Activated CD4-positive, alpha-beta memory T cell treated with anti-CD3 and anti-CD28 coated beads for 36 hours (primary cell): ENCODE measurements around the gene SLIT1. TPM values are rescaled to one million over a fixed set of nuclear protein-coding genes. Genes with fewer than 3 reads are reported as not detected.

ENCODE experiments used
- CTCF ChIA-PET: fragments of 350-600 bp; sonication (Branson Sonifier 250); formaldehyde crosslinking; loops from one replicate; lab custom pipeline; 2021; ENCODE audit warnings: antibody characterized with exemption, inconsistent platforms; lab: Charles Lee
- POLR2A ChIA-PET: fragments of 350-600 bp; sonication (Branson Sonifier 250); formaldehyde crosslinking; loops from one replicate; lab custom pipeline; 2021; ENCODE audit warnings: antibody characterized with exemption; lab: Charles Lee
- DNase-seq: peaks from one replicate; pipeline ENCODE4 v3.0.0-alpha.2; 2020
- H3K27ac Mint-ChIP-seq: one replicate; pipeline ENCODE4 v1.8.0; 2021; ENCODE audit warnings: mixed read lengths
- H3K27me3 Mint-ChIP-seq: one replicate; pipeline ENCODE4 v1.8.0; 2021; ENCODE audit warnings: mixed read lengths
- H3K36me3 Mint-ChIP-seq: one replicate; pipeline ENCODE4 v1.8.0; 2021; ENCODE audit warnings: mixed read lengths
- H3K4me1 Mint-ChIP-seq: one replicate; pipeline ENCODE4 v1.8.0; 2021; ENCODE audit warnings: low read depth, mixed read lengths
- H3K4me3 Mint-ChIP-seq: one replicate; pipeline ENCODE4 v1.8.0; 2021; ENCODE audit warnings: mild to moderate bottlenecking, mixed read lengths
- H3K9me3 Mint-ChIP-seq: one replicate; pipeline ENCODE4 v1.8.0; 2021; ENCODE audit warnings: mixed read lengths
- intact Hi-C: fragments of 100-400 bp; cut with micrococcal nuclease; formaldehyde crosslinking; loops from one replicate; pipeline ENCODE4 v1.15.1; 2023
- total RNA-seq, 2 experiments: library from RNA; stranded (reverse); gene quantifications; one replicate each; pipeline ENCODE4 v1.2.3, GENCODE V29; 2021

The SLIT1 gene
- total RNA-seq = under 1 TPM; 0.63 to 0.71 TPM

DNA sequence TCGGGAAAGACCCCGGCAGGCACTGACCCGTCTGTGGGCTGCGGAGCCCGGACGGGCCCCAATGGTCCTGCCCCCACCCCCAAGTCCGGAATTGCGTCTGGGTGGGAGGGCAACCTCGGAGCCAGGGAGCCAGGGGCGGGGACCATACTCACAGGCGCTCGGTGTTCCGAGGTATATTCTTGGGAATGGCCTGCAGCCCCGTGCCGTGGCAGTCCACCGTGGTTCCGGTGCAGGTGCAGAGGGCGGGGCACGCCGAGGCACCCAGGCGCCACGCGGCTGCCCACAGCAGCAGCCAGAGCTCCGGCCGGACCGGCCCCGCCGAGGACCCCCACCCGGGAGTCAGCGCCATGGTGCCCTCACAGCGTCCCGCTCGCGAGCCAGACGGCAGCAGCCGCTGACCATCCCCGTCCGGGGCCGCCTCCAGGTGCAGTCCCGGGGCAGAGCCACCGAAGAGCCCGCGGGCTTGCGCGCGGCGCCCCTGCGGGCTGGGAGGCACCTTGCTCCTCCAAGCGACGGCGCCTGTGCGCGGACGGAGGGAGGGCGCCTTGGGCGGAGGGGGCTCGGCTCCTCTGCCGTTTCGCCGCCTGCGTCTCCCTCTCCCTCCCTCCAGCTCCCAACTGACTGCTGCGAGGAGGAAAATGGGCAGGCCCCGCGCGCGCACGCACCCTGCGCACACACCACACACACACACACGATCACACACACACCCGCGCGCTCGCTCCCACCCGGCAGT is at the start of gene SLIT1:
SLIT1 (minus strand) TSS at position 634 of the 733 bp plus-strand sequence; CDS start at position 349, 285 bp downstream.
- Mint-ChIP-seq H3K4me3 (no peak within 1 kb of the TSS), H3K4me1 (peaks cover 3% of the 10 kb centered on the region), H3K27ac (no peak within 1 kb of the TSS), H3K27me3 (peaks cover 45% of the 10 kb centered on the region), H3K9me3 (no peaks in the 10 kb centered on the region), H3K36me3 (no peaks in the 10 kb centered on the region)
- ChIA-PET POLR2A (no interaction called here), CTCF (no interaction called here)
- intact Hi-C loops = no loop called here
- DNase-seq = no peak

DNA sequence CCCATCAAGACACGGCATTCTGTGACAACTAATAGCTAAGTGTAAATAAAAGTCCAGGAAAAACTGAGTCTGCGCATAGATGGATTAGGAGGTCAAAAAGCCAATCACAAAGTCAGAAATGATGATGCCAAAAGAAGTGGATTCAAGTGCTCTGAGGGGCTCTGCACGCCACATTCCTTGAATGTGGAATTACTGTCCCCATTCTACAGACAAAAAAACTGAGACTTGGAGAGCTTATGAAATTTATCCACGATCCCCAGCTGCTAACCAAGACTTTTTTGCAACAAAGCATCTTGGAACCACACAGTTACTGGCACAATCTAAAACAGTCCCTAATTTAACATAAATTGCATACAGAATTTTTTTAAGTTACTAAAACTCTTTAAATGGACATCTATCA is 49.6 kb upstream of the SLIT1 start:
- H3K9me3 Mint-ChIP-seq = no peaks in the 10 kb centered on the region
- peaks cover 14% of the 10 kb centered on the region for H3K36me3 Mint-ChIP-seq
- no peak for DNase-seq
- no peaks in the 10 kb centered on the region for H3K27me3 Mint-ChIP-seq
- no peak overlapping the region for H3K4me3 Mint-ChIP-seq
- H3K27ac Mint-ChIP-seq = no peak overlapping the region
- ChIA-PET POLR2A (no interaction called here), CTCF (interaction anchor here (1.0 to 6.5 kb wide), 16 partner anchors 10 to 455 kb away, joined by 3 to 81 read pairs (median 6); no protein-coding TSS in a partner anchor)
- intact Hi-C loops = no loop called here
- peaks cover 8% of the 10 kb centered on the region for H3K4me1 Mint-ChIP-seq

DNA sequence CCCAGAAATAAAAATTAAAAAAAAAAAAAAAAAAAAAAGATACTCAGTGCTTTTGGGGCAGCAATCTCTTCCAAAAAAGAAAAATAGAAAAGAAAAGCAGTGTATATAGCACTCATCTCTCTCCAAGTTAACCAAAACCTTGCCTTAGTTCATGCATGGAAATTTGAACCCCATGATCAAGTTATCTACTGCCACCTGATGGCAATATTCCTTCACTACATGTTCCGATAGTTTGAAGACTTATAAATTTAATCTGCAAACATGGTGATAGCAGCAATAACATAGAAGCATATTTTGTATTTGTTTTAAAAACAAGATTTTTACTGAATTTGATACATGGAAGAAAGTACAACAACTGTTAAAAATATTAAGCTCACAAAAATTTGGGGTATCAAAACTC is 48.6 kb upstream of the SLIT1 start:
- peaks cover 21% of the 10 kb centered on the region for H3K36me3 Mint-ChIP-seq
- POLR2A ChIA-PET = no interaction called here

DNA sequence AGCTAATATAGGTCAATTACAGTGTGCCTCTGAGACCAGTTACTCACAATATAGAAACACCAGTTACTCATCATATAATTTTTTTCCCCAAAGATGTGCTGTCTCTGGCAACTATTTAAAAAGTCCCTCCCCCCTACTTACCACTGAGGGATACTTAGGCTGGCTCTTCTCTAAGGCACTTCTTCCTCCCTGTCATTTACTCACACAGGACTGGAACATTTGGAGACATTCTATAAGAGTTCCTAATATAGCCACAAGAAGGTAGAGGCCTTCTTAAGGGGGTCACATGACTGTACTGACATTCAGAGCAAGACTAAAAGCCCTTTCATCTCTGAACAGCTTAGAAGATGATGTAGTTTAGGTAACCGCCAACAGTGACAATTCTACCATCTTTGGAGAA is 44.4 kb upstream of the SLIT1 start:
- Mint-ChIP-seq H3K4me3 (no peak overlapping the region), H3K36me3 (peaks cover 33% of the 10 kb centered on the region), H3K27ac (peak overlapping the region; percentile 52)

More for the DNA sequence above, 48.6 kb upstream of the SLIT1 start:
- CTCF ChIA-PET = interaction anchor here (0.8 to 6.5 kb wide), 21 partner anchors 9 to 859 kb away, joined by 3 to 81 read pairs (median 5); no protein-coding TSS in a partner anchor
- Mint-ChIP-seq H3K4me3 (no peak overlapping the region), H3K9me3 (no peaks in the 10 kb centered on the region), H3K27ac (no peak overlapping the region), H3K4me1 (peaks cover 18% of the 10 kb centered on the region), H3K27me3 (no peaks in the 10 kb centered on the region)
- no peak for DNase-seq
- intact Hi-C loops = loop anchor here (1.0 kb wide), 1 partner anchor 161 kb away; no protein-coding TSS in a partner anchor

DNA sequence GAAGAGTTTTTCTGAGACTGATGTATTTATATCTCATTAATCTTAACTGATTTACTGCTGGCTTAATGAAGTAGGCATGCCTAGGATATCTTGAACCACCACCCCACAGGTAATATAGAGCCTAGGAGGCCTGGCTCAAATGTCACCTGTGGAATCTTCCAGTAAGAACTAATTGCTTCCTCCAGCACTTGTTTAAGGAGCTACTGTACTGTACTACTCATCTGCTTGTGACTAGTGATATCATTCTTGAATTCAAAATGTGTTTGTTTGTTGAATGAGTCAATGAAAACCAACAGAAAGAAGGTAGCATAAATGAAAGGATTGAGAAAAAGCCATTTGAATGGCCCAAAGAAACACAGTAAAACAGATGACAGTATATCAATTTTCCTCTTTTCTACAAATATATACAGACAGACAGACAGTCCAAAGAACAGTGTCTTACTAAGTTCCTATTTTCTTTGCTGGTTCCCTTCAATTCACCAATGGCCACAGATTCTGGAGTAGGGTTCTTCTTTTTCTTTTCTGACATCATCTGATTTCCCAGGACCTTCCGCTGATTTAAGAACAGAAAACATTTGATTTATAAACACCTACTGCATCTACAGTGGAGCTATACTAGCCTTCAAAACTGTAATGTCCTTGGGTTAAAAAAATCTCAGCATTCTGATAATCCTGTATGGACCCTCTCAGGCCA is 43.7 kb upstream of the SLIT1 start:
- Mint-ChIP-seq H3K9me3 (no peaks in the 10 kb centered on the region), H3K4me3 (no peak overlapping the region), H3K4me1 (peaks cover 28% of the 10 kb centered on the region), H3K36me3 (peaks cover 36% of the 10 kb centered on the region), H3K27ac (peak overlapping the region; percentile 61), H3K27me3 (no peaks in the 10 kb centered on the region)
- DNase-seq = no peak
- CTCF ChIA-PET = interaction anchor here (0.7 to 2.6 kb wide), 5 partner anchors 12 to 192 kb away, joined by 3 to 16 read pairs (median 5); no protein-coding TSS in a partner anchor
- intact Hi-C loops = loop anchor here (1.0 kb wide), 1 partner anchor 11 kb away; no protein-coding TSS in a partner anchor
- POLR2A ChIA-PET = interaction anchor here (2.5 kb wide), 1 partner anchor 11 kb away, joined by 17 read pairs; no protein-coding TSS in a partner anchor

More for the DNA sequence above, 44.4 kb upstream of the SLIT1 start:
- H3K4me1 Mint-ChIP-seq = peaks cover 21% of the 10 kb centered on the region
- ChIA-PET POLR2A (interaction anchor here (2.5 kb wide), 1 partner anchor 12 kb away, joined by 17 read pairs; no protein-coding TSS in a partner anchor), CTCF (interaction anchor here (0.7 to 2.6 kb wide), 5 partner anchors 14 to 193 kb away, joined by 3 to 16 read pairs (median 7); no protein-coding TSS in a partner anchor)
- no peak for DNase-seq
- H3K9me3 Mint-ChIP-seq = no peaks in the 10 kb centered on the region
- H3K27me3 Mint-ChIP-seq = no peaks in the 10 kb centered on the region
- intact Hi-C loops = loop anchor here (1.0 kb wide), 1 partner anchor 12 kb away; no protein-coding TSS in a partner anchor

DNA sequence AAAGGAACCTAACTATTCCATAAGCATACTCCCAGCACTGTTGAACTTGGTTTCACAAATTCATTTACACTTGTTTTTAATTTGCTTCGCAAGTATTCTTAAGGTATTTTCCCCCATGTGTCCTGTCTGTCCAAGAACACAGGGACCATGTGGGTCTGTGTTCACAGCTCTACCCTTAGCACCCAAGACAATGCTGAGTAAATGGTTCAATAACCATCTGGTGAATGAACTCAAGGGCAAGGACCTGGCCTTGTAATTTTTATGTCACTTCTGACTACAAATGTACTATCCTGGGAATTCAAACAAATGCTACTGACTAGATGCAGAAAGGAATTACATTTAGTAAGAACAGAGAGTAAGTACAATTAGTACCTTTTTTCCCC is 43.0 kb upstream of the SLIT1 start:
- Mint-ChIP-seq H3K9me3 (no peaks in the 10 kb centered on the region), H3K27ac (no peak overlapping the region), H3K4me3 (no peak overlapping the region), H3K27me3 (no peaks in the 10 kb centered on the region), H3K36me3 (peaks cover 33% of the 10 kb centered on the region), H3K4me1 (peaks cover 30% of the 10 kb centered on the region)
- POLR2A ChIA-PET = no interaction called here
- CTCF ChIA-PET = interaction anchor here (1.3 to 2.4 kb wide), 2 partner anchors 11 to 156 kb away, joined by 3 to 10 read pairs; no protein-coding TSS in a partner anchor
- no peak for DNase-seq
- intact Hi-C loops = no loop called here

DNA sequence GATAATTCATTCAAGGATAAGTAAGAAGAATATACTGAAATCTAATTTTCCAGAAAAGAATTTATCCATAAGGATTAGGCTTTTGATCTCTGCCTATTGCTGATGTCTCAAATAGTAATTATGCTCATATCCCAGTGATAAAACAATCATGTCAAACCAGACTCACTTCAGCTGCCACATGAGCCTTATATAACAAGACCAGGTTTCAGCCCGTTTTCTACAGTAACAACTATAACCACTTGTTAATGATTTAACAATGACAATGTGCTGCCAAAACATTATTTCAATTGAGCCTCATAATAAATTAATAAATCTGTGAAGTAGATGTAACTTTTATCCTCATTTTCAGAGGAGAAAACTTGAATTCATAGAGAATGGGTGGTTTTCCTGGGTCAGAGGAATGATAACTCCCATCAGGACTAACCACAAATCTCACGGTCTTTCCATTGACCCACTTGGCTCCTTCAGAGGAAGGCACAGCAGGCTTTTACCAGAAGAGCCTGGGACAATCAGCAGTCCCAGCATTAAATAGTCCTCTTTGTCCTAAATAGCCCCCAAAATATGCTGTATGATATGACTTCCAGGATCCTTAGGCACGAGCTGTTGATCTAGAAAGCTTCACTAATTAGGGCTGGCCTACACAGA is 42.5 kb upstream of the SLIT1 start:
- ChIA-PET CTCF (interaction anchor here (1.3 to 2.4 kb wide), 3 partner anchors 11 to 156 kb away, joined by 3 to 10 read pairs (median 6); no protein-coding TSS in a partner anchor), POLR2A (no interaction called here)
- intact Hi-C loops = no loop called here
- H3K27me3 Mint-ChIP-seq = no peaks in the 10 kb centered on the region
- no peaks in the 10 kb centered on the region for H3K9me3 Mint-ChIP-seq
- H3K36me3 Mint-ChIP-seq = peaks cover 33% of the 10 kb centered on the region
- DNase-seq = no peak
- no peak overlapping the region for H3K4me3 Mint-ChIP-seq
- H3K27ac Mint-ChIP-seq = no peak overlapping the region
- H3K4me1 Mint-ChIP-seq = peaks cover 30% of the 10 kb centered on the region

DNA sequence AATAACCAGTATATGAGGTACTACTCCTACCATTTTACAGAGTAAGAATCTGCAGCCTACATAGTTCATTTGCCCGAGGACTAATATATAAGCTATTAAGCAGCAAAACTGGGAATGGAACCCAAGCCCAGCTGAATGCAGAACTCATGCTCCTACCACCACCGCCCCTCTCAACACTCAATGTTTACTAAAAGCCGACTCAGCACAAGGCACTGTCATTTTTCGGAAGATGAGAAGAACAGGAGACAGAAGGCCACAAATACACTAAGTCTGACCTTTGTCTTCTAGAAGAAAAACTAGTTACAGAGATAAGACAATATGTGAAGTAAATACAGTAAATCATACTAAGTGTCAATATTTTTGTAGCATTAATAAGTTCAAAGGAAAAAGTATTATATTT is 40.6 kb upstream of the SLIT1 start:
- Mint-ChIP-seq H3K4me3 (no peak overlapping the region), H3K4me1 (peaks cover 28% of the 10 kb centered on the region), H3K27me3 (no peaks in the 10 kb centered on the region), H3K36me3 (peaks cover 30% of the 10 kb centered on the region), H3K9me3 (no peaks in the 10 kb centered on the region), H3K27ac (no peak overlapping the region)
- intact Hi-C loops = no loop called here
- ChIA-PET CTCF (interaction anchor here (0.6 to 3.2 kb wide), 7 partner anchors 8 to 189 kb away, joined by 3 to 15 read pairs (median 4); no protein-coding TSS in a partner anchor), POLR2A (no interaction called here)
- DNase-seq = no peak

DNA sequence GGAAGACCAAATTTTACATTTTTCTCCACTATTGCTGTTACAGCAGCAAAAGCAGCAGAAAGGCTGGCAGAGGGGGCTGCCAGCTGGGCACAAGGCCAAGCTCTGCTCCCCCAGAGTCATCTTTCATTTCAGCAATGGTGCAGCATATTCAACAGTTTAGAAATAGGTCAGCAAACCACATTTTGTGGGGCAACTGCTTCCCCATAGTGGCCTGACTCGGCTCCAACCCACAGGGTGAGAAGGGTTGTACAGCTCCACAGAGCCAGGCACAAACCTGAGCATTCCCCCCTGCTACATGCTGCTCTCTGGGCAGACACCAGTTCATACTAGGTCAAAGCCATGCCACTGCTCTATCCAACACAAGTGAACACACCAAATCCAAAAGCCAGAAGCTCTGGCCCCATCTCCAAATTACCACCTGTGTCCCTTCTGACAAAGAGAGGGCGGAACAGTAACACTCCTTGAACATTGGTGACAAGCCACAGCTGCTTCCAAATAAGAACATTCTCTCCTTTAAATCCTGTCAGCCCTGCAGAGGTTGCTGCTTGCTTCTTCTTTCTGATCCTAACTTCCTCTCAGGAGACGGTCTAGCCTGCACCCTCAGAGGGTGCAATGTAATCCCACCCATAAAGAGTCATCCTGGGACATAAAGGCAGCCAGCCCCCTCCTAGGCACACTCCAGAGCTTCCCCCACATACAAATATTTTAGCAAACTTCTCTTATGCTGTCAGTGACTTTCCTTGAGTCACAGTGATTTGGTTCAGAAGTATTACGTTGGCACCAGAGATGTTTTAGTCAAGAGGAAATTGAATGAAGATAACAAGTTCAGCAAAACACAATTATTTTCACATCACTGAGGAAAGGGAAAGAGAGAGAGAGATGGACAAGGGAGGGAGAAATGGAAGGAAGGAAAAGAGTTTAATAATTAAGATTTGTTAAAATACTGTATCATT is 39.0 kb upstream of the SLIT1 start:
- H3K36me3 Mint-ChIP-seq = peaks cover 31% of the 10 kb centered on the region

DNA sequence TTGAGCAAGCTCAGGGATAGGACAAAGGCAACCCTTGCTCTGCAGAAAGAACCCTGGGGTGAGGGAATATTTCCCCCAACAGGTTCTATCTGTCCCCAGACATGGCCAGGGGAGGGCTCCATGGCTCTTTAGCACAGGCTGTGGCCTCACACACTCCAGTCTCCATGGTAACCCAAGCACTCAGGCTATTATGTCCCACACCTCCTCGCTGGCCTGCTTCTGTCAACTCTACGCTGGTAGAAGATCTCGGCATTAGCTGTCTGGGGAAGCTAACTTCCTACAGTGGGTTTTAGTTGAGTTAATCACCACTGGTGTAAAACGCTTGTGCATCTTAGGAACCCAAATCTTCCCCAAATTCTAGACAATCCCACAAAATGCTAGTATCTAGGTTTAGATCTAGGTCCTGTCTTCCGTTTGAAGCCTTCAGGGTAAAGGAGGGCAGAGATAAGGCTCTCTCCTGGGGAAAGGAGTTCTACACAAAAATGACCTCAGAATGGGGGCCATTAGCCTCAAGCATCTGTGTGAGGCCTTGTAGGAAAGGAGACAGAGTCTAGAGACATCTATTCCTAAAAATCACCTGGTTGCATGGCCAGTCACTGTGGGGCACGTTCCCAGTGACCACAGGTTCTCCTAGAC is 36.7 kb upstream of the SLIT1 start:
- DNase-seq = no peak
- CTCF ChIA-PET = interaction anchor here (1.3 to 6.5 kb wide), 4 partner anchors 12 to 150 kb away, joined by 3 to 46 read pairs (median 6); no protein-coding TSS in a partner anchor
- H3K36me3 Mint-ChIP-seq = peaks cover 22% of the 10 kb centered on the region

More for the DNA sequence above, 39.0 kb upstream of the SLIT1 start:
- ChIA-PET CTCF (interaction anchor here (1.7 to 3.2 kb wide), 4 partner anchors 10 to 187 kb away, joined by 4 to 15 read pairs (median 10); no protein-coding TSS in a partner anchor), POLR2A (no interaction called here)
- Mint-ChIP-seq H3K27ac (peak overlapping the region; percentile 16), H3K4me1 (peaks cover 19% of the 10 kb centered on the region), H3K4me3 (no peak overlapping the region), H3K9me3 (no peaks in the 10 kb centered on the region), H3K27me3 (no peaks in the 10 kb centered on the region)
- intact Hi-C loops = no loop called here
- peak; percentile 39 for DNase-seq

More for the DNA sequence above, 36.7 kb upstream of the SLIT1 start:
- Mint-ChIP-seq H3K4me1 (peaks cover 29% of the 10 kb centered on the region), H3K27me3 (no peaks in the 10 kb centered on the region), H3K4me3 (no peak overlapping the region), H3K9me3 (no peaks in the 10 kb centered on the region), H3K27ac (no peak overlapping the region)
- intact Hi-C loops = no loop called here
- POLR2A ChIA-PET = no interaction called here
